NCI-H510A treated with DMSO at 0.1 percent for 48 hours (cell line): ENCODE measurements around the gene PRAME.
A peak's percentile ranks its signal among the peaks of the same experiment; 100 is the strongest.

Experiments
- DNase-seq: peaks from one replicate; lab custom pipeline; 2025; lab: John Stamatoyannopoulos, UW

The PRAME gene

GRCh38 chr22:22579869-22580604 lies 21.0 kb upstream of the PRAME start:
- DNase-seq = no peak

GRCh38 chr22:22578702-22579424 lies 19.8 kb upstream of the PRAME start:
- no peak for DNase-seq

GRCh38 chr22:22576989-22577427 lies 17.9 kb upstream of the PRAME start:
- no peak for DNase-seq

- no peak for DNase-seq
Measured at GRCh38 chr22:22576244-22576988, 17.4 kb upstream of the PRAME start.

GRCh38 chr22:22574361-22574760 lies 15.3 kb upstream of the PRAME start:
- no peak for DNase-seq

- DNase-seq = no peak
Measured at GRCh38 chr22:22573047-22573889, 14.2 kb upstream of the PRAME start.

- DNase-seq = no peak
Measured at GRCh38 chr22:22571862-22572261, 12.8 kb upstream of the PRAME start.

DNA sequence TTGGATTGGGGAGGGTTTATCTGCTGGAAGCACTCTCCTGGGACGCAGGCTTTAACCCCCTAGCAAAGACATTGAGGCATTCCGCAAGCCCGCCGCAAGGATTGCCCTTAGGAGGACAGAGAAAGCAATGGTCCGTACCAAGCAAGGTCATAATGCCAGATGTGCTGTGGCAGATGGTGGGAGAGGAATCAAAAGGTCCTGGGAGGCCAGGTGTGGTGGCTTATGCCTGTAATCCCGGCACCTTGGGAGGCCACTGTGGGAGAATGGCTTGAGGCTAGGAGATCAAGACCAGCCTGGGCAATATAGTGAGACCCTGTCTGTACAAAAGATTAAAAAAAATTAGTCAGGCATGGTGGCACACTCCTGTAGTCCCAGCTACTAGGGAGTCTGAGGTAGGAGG lies 12.4 kb upstream of the PRAME start:
- no peak for DNase-seq

DNA sequence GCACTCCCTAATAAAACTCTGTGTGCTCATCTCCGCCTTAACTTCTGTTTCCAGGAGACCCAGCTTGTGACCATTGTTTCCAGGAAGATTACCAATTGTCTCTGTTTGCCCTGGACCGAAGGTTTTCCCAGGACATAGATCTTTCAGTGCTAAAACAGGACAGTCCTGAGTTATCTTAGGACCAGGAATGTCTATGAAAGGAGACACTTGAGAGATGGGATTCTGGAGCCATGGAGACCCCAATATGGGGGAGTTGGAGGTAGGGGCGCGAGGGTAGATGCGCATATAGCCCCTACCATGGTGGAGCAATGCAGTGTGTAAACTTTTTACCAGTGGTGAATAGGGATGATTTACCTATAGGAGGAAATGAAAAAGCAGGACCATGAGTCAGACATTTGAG lies 10.2 kb upstream of the PRAME start:
- no peak for DNase-seq

DNA sequence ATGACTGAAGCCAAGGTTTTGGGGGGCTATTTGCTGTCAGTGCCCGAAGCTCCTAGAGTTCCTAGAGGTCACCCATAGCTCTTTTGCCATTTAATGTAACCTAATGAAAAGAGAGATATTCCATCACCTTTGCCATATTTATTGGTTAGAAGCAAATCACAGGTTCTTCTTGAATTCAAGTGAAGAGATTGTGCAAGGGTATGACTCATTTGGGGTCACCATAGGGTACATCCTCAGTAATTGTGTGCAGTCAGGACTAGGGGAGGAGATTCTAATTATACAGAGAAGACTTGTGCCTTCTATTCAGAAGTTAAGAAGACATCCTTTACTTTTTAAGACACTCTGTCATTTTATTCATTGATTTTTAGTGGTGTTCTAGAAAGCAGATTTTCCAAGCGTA lies 6.9 kb upstream of the PRAME start:
- no peak for DNase-seq

DNA sequence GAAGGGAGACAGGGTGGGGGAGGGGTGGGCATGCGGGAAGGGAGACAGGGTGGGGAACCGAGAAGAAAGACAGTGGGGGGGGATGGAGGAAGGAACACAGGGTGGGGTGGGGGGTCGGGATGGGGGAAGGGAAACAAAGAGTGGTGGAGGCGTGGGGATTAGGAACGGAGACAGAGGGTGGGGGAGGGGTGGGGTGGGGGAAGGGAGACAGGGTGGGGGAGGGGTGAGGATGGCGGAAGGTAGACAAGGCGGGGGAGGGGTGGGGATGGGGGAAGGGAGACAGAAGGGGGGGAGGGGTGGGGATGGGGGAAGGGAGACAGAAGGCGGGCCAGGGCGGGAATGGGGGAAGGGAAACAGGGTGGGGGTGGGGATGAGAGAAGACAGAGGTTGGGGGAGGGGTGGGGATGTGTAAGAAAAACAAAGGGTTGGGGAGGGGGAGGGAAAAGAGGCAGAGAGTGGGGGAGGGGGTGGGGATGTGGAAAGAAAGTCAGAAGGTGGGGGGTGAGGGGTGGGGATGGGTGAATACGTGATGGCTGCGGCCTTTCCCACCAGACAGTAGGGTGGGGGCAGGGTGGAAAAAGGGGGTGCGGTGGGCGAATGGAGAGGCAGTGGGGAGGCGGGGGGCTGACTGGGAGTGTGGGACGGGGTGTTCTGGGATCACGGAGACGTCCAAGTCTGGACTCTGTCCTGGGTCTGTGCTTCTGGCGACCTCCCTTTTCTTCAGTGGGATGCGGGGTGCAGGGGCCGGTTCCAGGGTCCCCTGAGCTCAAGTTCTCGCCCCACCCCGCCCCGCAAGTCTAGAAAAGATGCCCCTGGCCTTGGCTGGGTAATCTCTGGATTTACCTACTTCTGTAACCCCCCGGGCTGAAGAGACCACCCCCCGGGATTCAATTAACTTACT lies 744 bp downstream of the PRAME start:
- DNase-seq = peak; percentile 42

- peak; percentile 69 for DNase-seq
Measured at GRCh38 chr22:22556995-22557925, 1.8 kb downstream of the PRAME start.

DNA sequence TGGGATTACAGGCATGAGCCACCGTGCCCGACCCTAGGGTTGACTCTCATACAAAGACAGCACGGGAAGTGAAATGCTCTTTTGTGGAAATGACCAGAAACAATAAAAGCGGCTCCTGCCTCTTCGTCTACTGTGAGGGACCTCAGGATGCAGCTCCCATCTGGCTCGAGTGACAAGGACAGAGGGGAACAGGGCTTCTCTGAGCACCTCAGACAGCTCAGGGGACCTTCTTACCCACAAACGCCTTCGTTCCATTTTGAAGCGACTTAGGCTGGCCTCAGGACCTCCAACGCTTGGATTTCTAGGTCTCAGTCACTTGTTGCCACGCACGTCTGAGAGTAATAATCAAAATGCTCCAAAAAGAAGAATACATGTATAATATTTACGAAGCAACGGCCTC lies 2.5 kb downstream of the PRAME start:
- DNase-seq = no peak

DNA sequence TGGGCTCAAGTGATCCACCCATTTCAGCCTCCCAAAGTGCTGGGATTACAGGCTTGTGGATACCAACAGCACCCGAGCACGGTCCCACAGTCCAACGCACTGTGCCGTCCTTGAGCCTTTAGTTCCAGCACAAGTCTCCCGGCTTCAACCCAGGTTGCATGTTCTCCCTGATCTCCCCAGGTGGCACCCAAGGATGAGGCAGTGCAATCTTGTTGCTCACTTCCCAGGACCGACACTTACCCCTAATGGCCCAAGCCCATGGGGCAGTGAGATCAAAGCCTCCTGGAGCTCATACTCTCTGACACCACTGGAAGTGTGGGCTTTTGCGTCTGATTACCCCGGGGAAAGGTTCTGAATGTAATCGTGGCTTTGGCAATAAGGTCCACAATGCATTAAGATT lies 3.5 kb downstream of the PRAME start:
- no peak for DNase-seq

DNA sequence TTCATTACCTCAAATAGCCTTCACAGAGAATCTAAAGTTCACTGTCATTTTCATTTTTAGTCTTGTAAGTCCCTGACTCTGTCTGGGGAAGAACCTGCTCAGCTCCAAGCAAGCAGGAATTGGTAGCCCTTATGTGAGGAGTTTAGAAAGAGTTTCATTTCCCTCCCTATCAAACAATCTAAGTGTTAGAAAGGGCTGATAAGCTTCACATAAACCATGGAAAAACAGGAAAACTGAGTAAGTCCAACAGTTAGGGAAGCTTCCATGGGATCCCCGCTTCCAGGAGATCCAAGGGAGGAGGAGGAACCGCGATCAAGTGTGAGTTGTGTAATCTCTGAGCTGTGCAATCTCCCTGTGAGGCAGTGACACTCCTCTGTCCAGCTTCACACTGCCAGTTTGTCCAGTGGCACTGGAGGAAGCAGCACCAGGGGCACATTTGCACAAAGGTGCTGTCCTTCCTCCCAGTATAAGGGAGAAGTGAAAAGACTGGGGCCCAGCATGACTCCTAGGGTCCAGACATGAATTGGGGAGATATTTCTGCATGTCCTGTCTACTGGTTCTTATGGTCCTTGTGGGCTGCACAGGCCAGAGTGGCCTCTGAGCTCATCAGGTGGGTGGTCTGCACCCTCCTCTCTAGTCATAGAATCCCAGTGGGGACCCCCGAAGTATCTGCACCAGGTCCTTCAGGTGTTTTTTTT lies 4.3 kb downstream of the PRAME start:
- DNase-seq = no peak

GRCh38 chr22:22553735-22554586 lies 5.1 kb downstream of the PRAME start:
- no peak for DNase-seq

DNA sequence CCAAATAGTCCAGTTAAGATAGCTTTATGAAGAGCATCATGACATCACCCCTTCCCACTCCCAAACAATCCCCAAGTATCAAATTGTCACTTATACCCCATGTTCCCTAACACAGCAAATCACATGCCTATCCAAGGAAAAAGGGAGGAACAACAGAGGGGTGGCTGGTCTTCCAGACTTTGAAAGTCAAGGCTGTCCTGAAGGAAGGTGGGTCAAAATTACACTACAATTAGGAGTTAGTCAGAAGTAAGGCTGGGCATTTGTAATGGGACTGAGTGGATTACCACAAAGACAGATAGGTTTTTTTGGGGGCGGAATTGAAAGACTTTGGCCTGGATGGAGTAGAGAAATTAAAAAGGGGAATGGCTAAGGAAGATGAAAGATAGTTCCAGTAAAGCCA lies 5.9 kb downstream of the PRAME start:
- no peak for DNase-seq

- DNase-seq = no peak
Measured at GRCh38 chr22:22552630-22553029, 6.4 kb downstream of the PRAME start.
